HG02678 (cell line): Measurements from ENCODE around the gene VSTM2B.

ENCODE experiments used
- ATAC-seq: cut with Tn5 transposase; IDR thresholded peaks from one replicate; pipeline ENCODE4 v1.9.1; 2021; ENCODE audit warnings: mild to moderate bottlenecking, moderate library complexity; ENCODE audit not compliant: unreplicated experiment

The VSTM2B gene

GRCh38 chr19:29515233-29515619 is 10.6 kb upstream of the VSTM2B start:
- ATAC-seq = no peak

GRCh38 chr19:29515706-29516357 is 10.0 kb upstream of the VSTM2B start:
- no peak for ATAC-seq

GRCh38 chr19:29516358-29516725 is 9.5 kb upstream of the VSTM2B start:
- no peak for ATAC-seq

GRCh38 chr19:29516821-29517395 is 8.9 kb upstream of the VSTM2B start:
- no peak for ATAC-seq

GRCh38 chr19:29517412-29517811 is 8.4 kb upstream of the VSTM2B start:
- no peak for ATAC-seq

- ATAC-seq = no peak
Observed at GRCh38 chr19:29517946-29518345, 7.8 kb upstream of the VSTM2B start.

GRCh38 chr19:29519146-29519545 is 6.6 kb upstream of the VSTM2B start:
- no peak for ATAC-seq

GRCh38 chr19:29519931-29520330 is 5.9 kb upstream of the VSTM2B start:
- no peak for ATAC-seq

GRCh38 chr19:29520390-29520789 is 5.4 kb upstream of the VSTM2B start:
- no peak for ATAC-seq

GRCh38 chr19:29521291-29522075 is 4.3 kb upstream of the VSTM2B start:
- no peak for ATAC-seq

GRCh38 chr19:29523568-29523967 is 2.2 kb upstream of the VSTM2B start:
- no peak for ATAC-seq

- no peak for ATAC-seq
Observed at GRCh38 chr19:29524201-29524911, 1.4 kb upstream of the VSTM2B start.

- ATAC-seq = no peak
Observed at GRCh38 chr19:29524912-29525831, 622 bp upstream of the VSTM2B start.

GRCh38 chr19:29526730-29527499 is 1.1 kb downstream of the VSTM2B start:
- ATAC-seq = no peak

- ATAC-seq = no peak
Observed at GRCh38 chr19:29527500-29528328, 1.9 kb downstream of the VSTM2B start.

GRCh38 chr19:29528350-29528945 is 2.7 kb downstream of the VSTM2B start:
- peak; percentile 76 for ATAC-seq

GRCh38 chr19:29528946-29529645 is 3.3 kb downstream of the VSTM2B start:
- ATAC-seq = no peak
